SH-SY5Y (cell line): ENCODE measurements around the gene ALDH18A1.

ENCODE experiments used
- GATA2 ChIP-seq: IDR thresholded peaks from 2 replicates; pipeline ENCODE4 v1.6.1; 2011; ENCODE audit warnings: mild to moderate bottlenecking, low read depth, low read length
- GATA3 ChIP-seq: IDR thresholded peaks from 2 replicates; pipeline ENCODE4 v1.6.1; 2011; ENCODE audit warnings: low read depth, mild to moderate bottlenecking, low read length, moderate library complexity

- TF ChIP-seq GATA2: no peak
- TF ChIP-seq GATA3: no peak
These were observed 91.2 kb downstream of the ALDH18A1 start for GRCh38 chr10:95565336-95565735.
